PC-3 (cell line): ENCODE results near the gene FERD3L. TPM values are rescaled to one million over a fixed set of nuclear protein-coding genes. Genes with fewer than 3 reads are reported as not detected.

ENCODE experiments used
- ATAC-seq: fragments of 200-7000 bp; cut with Tn5 transposase; 2 replicates; pipeline ENCODE4 v1.9.1; 2020; ENCODE audit warnings: mild to moderate bottlenecking, moderate library complexity
- BruUV-seq: library from RNA; stranded (reverse); fragments of 400-500 nt; replicated peaks from 2 replicates; lab custom pipeline; 2021; lab: Mats Ljungman, UMichigan
- CTCF ChIA-PET: fragments of 300-600 bp; sonication (Branson Sonifier 250); formaldehyde crosslinking; loops from one replicate; lab custom pipeline; 2022; ENCODE audit warnings: antibody characterized with exemption; lab: Charles Lee
- POLR2A ChIA-PET: fragments of 300-600 bp; sonication (Branson Sonifier 250); formaldehyde crosslinking; loops from one replicate; lab custom pipeline; 2022; ENCODE audit warnings: antibody characterized with exemption; ENCODE audit not compliant: unreplicated experiment; lab: Charles Lee
- DNase-seq: peaks from one replicate; pipeline ENCODE4 v3.0.0-alpha.2; 2015
- H2AFZ ChIP-seq: fragments of 300-600 bp; sonication (generic); 2 replicates; pipeline ENCODE4 v1.6.0; 2016; ENCODE audit warnings: antibody characterized with exemption, low read length
- H3F3A ChIP-seq: fragments of 300-600 bp; sonication (generic); one replicate; pipeline ENCODE4 v1.6.0; 2017; ENCODE audit warnings: antibody characterized with exemption, low read length, control low read depth, mild to moderate bottlenecking; ENCODE audit not compliant: unreplicated experiment
- H3K27ac ChIP-seq: fragments of 300-600 bp; sonication (generic); 2 replicates; pipeline ENCODE4 v1.5.1; 2016; ENCODE audit warnings: mild to moderate bottlenecking, low read length
- H3K27me3 ChIP-seq: fragments of 300-600 bp; sonication (generic); 2 replicates; pipeline ENCODE4 v1.6.1; 2016; ENCODE audit warnings: low read length, mixed read lengths
- H3K36me3 ChIP-seq: fragments of 300-600 bp; sonication (generic); 2 replicates; pipeline ENCODE4 v1.6.1; 2016; ENCODE audit warnings: low read depth, mixed run types, low read length, mixed read lengths
- H3K4me1 ChIP-seq: fragments of 300-600 bp; sonication (generic); 2 replicates; pipeline ENCODE4 v1.5.1; 2016; ENCODE audit warnings: low read length; ENCODE audit not compliant: insufficient read depth
- H3K4me2 ChIP-seq: fragments of 300-600 bp; sonication (generic); 2 replicates; pipeline ENCODE4 v1.6.0; 2016; ENCODE audit warnings: low read length
- H3K4me3 ChIP-seq: fragments of 300-600 bp; sonication (generic); 2 replicates; pipeline ENCODE4 v1.5.1; 2016; ENCODE audit warnings: mild to moderate bottlenecking, low read length, mixed read lengths
- H3K79me2 ChIP-seq: fragments of 300-600 bp; sonication (generic); 2 replicates; pipeline ENCODE4 v1.6.1; 2017; ENCODE audit warnings: low read length, mixed read lengths
- H3K9ac ChIP-seq: fragments of 300-600 bp; sonication (generic); 2 replicates; pipeline ENCODE4 v1.6.0; 2016; ENCODE audit warnings: mild to moderate bottlenecking, low read length
- H3K9me2 ChIP-seq: fragments of 300-600 bp; sonication (generic); replicated peaks from 2 replicates; pipeline ENCODE4 v1.6.1; 2016; ENCODE audit warnings: mixed run types, low read length, mixed read lengths
- H3K9me3 ChIP-seq: fragments of 300-600 bp; sonication (generic); 2 replicates; pipeline ENCODE4 v1.6.1; 2016; ENCODE audit warnings: low read length, mixed read lengths
- H4K20me1 ChIP-seq: fragments of 300-600 bp; sonication (generic); 2 replicates; pipeline ENCODE4 v1.6.1; 2016; ENCODE audit warnings: low read length, mixed read lengths
- CTCF ChIP-seq: fragments of 300-600 bp; sonication (generic); conservative IDR thresholded peaks from 2 replicates; pipeline ENCODE4 v1.5.1; 2017; ENCODE audit warnings: antibody characterized with exemption, low read depth, mild to moderate bottlenecking, low read length
- EZH2 ChIP-seq: fragments of 300-600 bp; sonication (generic); IDR thresholded peaks from one replicate; pipeline ENCODE4 v1.6.1; 2017; ENCODE audit warnings: antibody characterized with exemption, mild to moderate bottlenecking, low read length; ENCODE audit not compliant: unreplicated experiment
- EZH2phosphoT487 ChIP-seq: fragments of 300-600 bp; sonication (generic); IDR thresholded peaks from 2 replicates; pipeline ENCODE4 v1.6.1; 2018; ENCODE audit warnings: mild to moderate bottlenecking, antibody characterized with exemption, low read length, borderline replicate concordance
- intact Hi-C: fragments of 100-400 bp; cut with micrococcal nuclease; formaldehyde crosslinking; loops from 2 replicates; pipeline ENCODE4 v1.9.0; 2023
- total RNA-seq: library from RNA; depleted of rRNA; stranded (reverse); fragments of >200 nt; gene quantifications from 2 replicates; pipeline ENCODE4 v1.2.3, GENCODE V29; 2014

Gene FERD3L
- total RNA-seq, 1 experiment from 2014 or later: not detected

GRCh38 chr7:19109000-19109946 is 35.9 kb downstream of the FERD3L start:
- CTCF ChIA-PET: no interaction called here

GRCh38 chr7:19107356-19108146 is 37.7 kb downstream of the FERD3L start:
- H4K20me1 ChIP-seq: no peaks in the 10 kb centered on the region
- no peak overlapping the region for H3K27ac ChIP-seq
- H2AFZ ChIP-seq: peak overlapping the region; percentile 96
- no peaks in the 10 kb centered on the region; the same call in 1 of the 2 replicates for H3K4me1 ChIP-seq
- no peak for TF ChIP-seq CTCF
- no peak for TF ChIP-seq EZH2phosphoT487
- TF ChIP-seq EZH2: no peak
- DNase-seq: peak; percentile 33
- no TSS peak for BruUV-seq
- peak overlapping the region; percentile 92 for H3K4me2 ChIP-seq
- H3K9me3 ChIP-seq: no peaks in the 10 kb centered on the region
- ChIA-PET POLR2A (no interaction called here), CTCF (no interaction called here)
- peak; percentile 58 for ATAC-seq
- no peaks in the 10 kb centered on the region for H3K9me2 ChIP-seq
- intact Hi-C loops: no loop called here
- peak overlapping the region; percentile 41 for H3K9ac ChIP-seq
- peak overlapping the region; percentile 74 for H3K4me3 ChIP-seq
- H3K27me3 ChIP-seq: no peaks in the 10 kb centered on the region
- H3K79me2 ChIP-seq: no peaks in the 10 kb centered on the region
- H3K36me3 ChIP-seq: no peaks in the 10 kb centered on the region
- H3F3A ChIP-seq: no peaks in the 10 kb centered on the region

More at GRCh38 chr7:19109000-19109946, 35.9 kb downstream of the FERD3L start:
- no TSS peak for BruUV-seq
- Histone ChIP-seq H3K27ac (no peak overlapping the region), H3K27me3 (no peaks in the 10 kb centered on the region), H3K79me2 (peaks cover 8% of the 10 kb centered on the region), H3K9me2 (no peaks in the 10 kb centered on the region), H3K4me1 (peaks cover 6% of the 10 kb centered on the region), H2AFZ (no peak overlapping the region), H3K4me3 (no peak overlapping the region), H3K9me3 (no peaks in the 10 kb centered on the region), H3K36me3 (no peaks in the 10 kb centered on the region), H3K4me2 (no peak overlapping the region), H3K9ac (no peak overlapping the region), H4K20me1 (no peaks in the 10 kb centered on the region), H3F3A (no peaks in the 10 kb centered on the region)
- no peak for DNase-seq
- POLR2A ChIA-PET: no interaction called here
- no peak for ATAC-seq
- TF ChIP-seq EZH2 (no peak), CTCF (no peak), EZH2phosphoT487 (no peak)
- intact Hi-C loops: no loop called here
